Immature natural killer cell (primary cell): ENCODE measurements around the gene POU2F1. TPM values are rescaled to one million over a fixed set of nuclear protein-coding genes. Genes with fewer than 3 reads are reported as not detected.

ENCODE experiments used
- DNase-seq, 3 donors: peaks; one replicate each; pipeline ENCODE4 v3.0.0; 2022; ENCODE audit warnings: mixed read lengths in 1 of 3
- H3K27ac Mint-ChIP-seq, 6 donors: one replicate each; pipeline ENCODE4 v1.8.0; 2020; ENCODE audit warnings: mixed read lengths in 6 of 6, mild to moderate bottlenecking in 5 of 6, inconsistent platforms in 4 of 6, moderate library complexity in 3 of 6
- H3K27me3 Mint-ChIP-seq, 3 donors: one replicate each; pipeline ENCODE4 v1.8.0; 2020 to 2021; ENCODE audit warnings: low read depth in 3 of 3, mild to moderate bottlenecking in 3 of 3, mixed read lengths in 3 of 3, moderate library complexity in 3 of 3, inconsistent platforms in 1 of 3
- H3K36me3 Mint-ChIP-seq, 3 donors: one replicate each; pipeline ENCODE4 v1.8.0; 2020; ENCODE audit warnings: mixed read lengths in 3 of 3, inconsistent platforms in 2 of 3, mild to moderate bottlenecking in 2 of 3
- H3K4me1 Mint-ChIP-seq, 2 donors: one replicate each; pipeline ENCODE4 v1.8.0; 2020; ENCODE audit warnings: inconsistent platforms in 2 of 2, mild to moderate bottlenecking in 2 of 2, mixed read lengths in 2 of 2, moderate library complexity in 1 of 2
- H3K4me3 Mint-ChIP-seq, 5 donors: one replicate each; pipeline ENCODE4 v1.8.0; 2020; ENCODE audit warnings: mild to moderate bottlenecking in 5 of 5, mixed read lengths in 5 of 5, inconsistent platforms in 3 of 5, moderate library complexity in 3 of 5
- H3K9me3 Mint-ChIP-seq, 6 donors: one replicate each; pipeline ENCODE4 v1.8.0; 2020; ENCODE audit warnings: mild to moderate bottlenecking in 6 of 6, mixed read lengths in 6 of 6, inconsistent platforms in 4 of 6, moderate library complexity in 3 of 6
- polyA plus RNA-seq, 3 donors: library from polyadenylated mRNA; unstranded; fragments of 300-500 nt; fragmentation: Illumina TruSeq; gene quantifications; one replicate each; pipeline ENCODE4 v1.2.3, GENCODE V29; 2021

Gene POU2F1
- polyA plus RNA-seq, 3 donors from 2014 or later, result 0.70 to 8.7 (median 4.4) TPM

DNA sequence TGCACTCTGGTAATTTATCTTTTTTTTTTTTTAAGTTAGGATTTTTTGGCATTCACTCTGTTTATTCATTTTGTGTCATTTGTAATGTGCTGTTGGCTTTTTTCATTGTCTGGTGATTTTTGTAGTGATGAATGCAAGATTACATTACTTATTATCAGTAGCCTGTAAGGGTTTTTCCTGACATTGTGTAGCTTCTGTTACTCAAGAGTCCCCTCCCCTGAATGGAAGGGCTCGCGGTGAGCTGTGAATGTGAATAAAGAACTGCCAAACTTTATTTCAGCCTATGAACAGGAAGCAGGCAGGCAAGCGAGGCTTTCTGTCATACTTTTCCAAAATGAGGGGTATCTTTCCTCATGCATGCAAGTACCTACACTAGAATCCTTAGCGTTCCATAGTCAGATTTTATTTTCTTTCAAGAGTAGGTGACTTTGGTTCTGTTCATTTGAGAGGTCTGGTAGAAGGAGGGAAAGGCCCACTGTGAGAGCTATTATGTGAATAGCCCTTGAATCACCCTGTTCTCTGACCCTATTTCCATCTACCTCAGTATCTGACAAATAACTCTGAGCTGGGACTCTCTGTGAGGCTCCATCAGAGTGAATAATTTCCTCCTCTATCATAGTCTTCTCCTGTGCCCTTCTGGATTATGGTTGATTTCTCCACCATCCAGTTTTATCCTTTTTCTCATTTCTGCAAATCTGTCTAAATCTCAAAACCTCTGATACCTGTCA lies 183.6 kb downstream of the POU2F1 start:
- Mint-ChIP-seq H3K36me3 (peaks cover 10 to 29% (median 11%) of the 10 kb centered on the region in 3 donors), H3K9me3 (no peaks in the 10 kb centered on the region), H3K4me1 (peaks cover 6 to 12% of the 10 kb centered on the region in 2 donors), H3K27ac (peak overlapping the region in 1 of 6 donors; percentile 42), H3K4me3 (no peak overlapping the region), H3K27me3 (peaks cover 0 to 5% (median 0%) of the 10 kb centered on the region in 3 donors)
- no peak for DNase-seq

DNA sequence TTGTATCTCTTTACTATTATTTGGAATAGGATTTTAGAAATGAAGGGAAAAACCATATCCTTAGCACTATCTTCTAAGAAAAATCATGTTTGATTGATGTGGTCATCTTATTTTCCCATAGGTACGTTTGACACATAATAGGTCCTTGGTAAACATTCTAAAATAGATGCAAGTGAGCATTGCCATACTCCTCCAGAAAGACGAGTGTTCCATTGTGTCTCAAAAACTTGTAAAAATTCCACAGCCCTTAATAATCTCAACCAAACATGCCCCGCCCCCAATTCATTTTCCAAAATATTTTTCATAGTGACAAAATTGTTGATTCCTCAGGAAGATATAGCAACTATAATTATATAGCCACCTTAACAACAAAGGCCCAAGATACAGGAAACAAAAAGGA lies 184.2 kb downstream of the POU2F1 start:
- peaks cover 6 to 12% of the 10 kb centered on the region in 2 donors for H3K4me1 Mint-ChIP-seq
- H3K9me3 Mint-ChIP-seq, result no peaks in the 10 kb centered on the region
- no peak for DNase-seq
- peaks cover 10 to 29% (median 11%) of the 10 kb centered on the region in 3 donors for H3K36me3 Mint-ChIP-seq
- no peak overlapping the region for H3K4me3 Mint-ChIP-seq
- no peak overlapping the region for H3K27ac Mint-ChIP-seq
- peaks cover 0 to 5% (median 0%) of the 10 kb centered on the region in 3 donors for H3K27me3 Mint-ChIP-seq

DNA sequence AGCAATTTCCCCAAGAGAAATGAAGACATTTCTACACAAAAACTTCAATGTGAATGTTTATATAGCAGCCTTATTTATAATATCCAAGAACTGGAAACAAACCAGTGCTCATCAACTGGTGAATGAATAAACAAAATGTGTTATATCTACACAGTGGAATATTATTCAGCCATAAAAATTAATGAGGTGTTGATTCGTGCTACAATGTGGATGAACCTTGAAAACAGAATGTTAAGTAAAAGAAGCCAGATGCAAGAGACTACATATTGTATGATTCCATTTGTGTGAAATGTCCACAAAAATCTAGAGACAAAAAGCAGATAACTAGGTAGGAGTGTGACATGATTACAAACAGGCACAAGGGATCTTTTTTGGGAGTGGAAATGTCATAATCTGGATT lies 187.7 kb downstream of the POU2F1 start:
- H3K27ac Mint-ChIP-seq, result no peak overlapping the region
- H3K9me3 Mint-ChIP-seq, result no peaks in the 10 kb centered on the region
- H3K36me3 Mint-ChIP-seq, result peaks cover 13 to 38% (median 21%) of the 10 kb centered on the region in 3 donors

DNA sequence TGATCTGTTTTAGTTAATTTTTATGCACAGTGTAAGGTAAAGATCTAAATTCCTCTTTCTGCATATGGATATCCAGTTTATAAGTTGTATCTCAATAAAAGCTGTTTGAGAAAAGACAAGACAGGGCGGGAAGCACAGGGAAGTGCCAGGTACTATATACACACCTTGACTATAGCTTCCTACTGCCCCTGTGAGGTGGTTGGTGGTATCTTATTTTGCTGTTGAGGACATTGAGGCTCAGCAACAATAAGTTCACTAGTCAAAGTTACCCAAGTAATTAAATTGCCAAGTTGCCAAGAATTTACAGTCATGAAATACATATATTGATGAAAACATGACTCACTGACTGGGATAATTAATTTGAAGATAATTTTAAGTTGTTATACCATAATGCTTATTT lies 188.5 kb downstream of the POU2F1 start:
- DNase-seq, result no peak
- H3K4me1 Mint-ChIP-seq, result peaks cover 0 to 8% of the 10 kb centered on the region in 2 donors
- no peak overlapping the region for H3K4me3 Mint-ChIP-seq
- H3K27ac Mint-ChIP-seq, result peak overlapping the region in 2 of 6 donors; percentile 9 to 60
- peaks cover 0 to 5% (median 4%) of the 10 kb centered on the region in 3 donors for H3K27me3 Mint-ChIP-seq
- no peaks in the 10 kb centered on the region for H3K9me3 Mint-ChIP-seq
- peaks cover 8 to 41% (median 21%) of the 10 kb centered on the region in 3 donors for H3K36me3 Mint-ChIP-seq

More for the DNA sequence above, 187.7 kb downstream of the POU2F1 start:
- Mint-ChIP-seq H3K4me3 (no peak overlapping the region), H3K4me1 (peaks cover 0 to 6% of the 10 kb centered on the region in 2 donors), H3K27me3 (peaks cover 0 to 5% (median 4%) of the 10 kb centered on the region in 3 donors)
- no peak for DNase-seq

GRCh38 chr1:167412072-167412471 lies 191.4 kb downstream of the POU2F1 start:
- Mint-ChIP-seq H3K36me3 (peaks cover 8 to 34% (median 15%) of the 10 kb centered on the region in 3 donors), H3K4me1 (peaks cover 8 to 16% of the 10 kb centered on the region in 2 donors), H3K9me3 (no peaks in the 10 kb centered on the region), H3K27ac (peak overlapping the region in 2 of 6 donors; percentile 76 to 81), H3K27me3 (peaks cover 0 to 11% (median 8%) of the 10 kb centered on the region in 3 donors), H3K4me3 (peak overlapping the region in 1 of 5 donors; percentile 73)
- DNase-seq, result no peak

DNA sequence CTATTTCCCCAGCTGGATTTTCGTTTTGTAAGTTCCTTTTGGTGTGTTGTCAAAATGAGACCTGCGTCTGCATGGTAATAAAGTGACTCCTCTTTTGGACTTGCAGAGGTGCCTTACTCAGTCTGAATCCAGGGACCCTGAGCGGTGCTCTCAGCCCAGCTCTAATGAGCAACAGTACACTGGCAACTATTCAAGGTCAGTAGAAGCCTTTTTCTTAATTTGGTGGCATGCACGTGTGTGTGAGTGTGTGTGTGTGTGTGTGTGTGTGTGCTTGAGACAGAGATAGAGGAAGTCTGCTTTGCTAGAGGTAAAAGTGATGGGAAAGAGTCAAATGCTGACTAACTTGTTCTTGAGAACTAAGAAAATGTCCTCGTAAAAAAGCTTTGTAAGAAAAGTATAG lies 192.2 kb downstream of the POU2F1 start:
- Mint-ChIP-seq H3K9me3 (no peaks in the 10 kb centered on the region), H3K4me1 (peaks cover 11 to 18% of the 10 kb centered on the region in 2 donors), H3K27me3 (peaks cover 0 to 11% (median 8%) of the 10 kb centered on the region in 3 donors), H3K27ac (peak overlapping the region in 5 of 6 donors; percentile 12 to 86 (median 71)), H3K4me3 (peak overlapping the region in 1 of 5 donors; percentile 58), H3K36me3 (peaks cover 8 to 35% (median 21%) of the 10 kb centered on the region in 3 donors)
- no peak for DNase-seq

DNA sequence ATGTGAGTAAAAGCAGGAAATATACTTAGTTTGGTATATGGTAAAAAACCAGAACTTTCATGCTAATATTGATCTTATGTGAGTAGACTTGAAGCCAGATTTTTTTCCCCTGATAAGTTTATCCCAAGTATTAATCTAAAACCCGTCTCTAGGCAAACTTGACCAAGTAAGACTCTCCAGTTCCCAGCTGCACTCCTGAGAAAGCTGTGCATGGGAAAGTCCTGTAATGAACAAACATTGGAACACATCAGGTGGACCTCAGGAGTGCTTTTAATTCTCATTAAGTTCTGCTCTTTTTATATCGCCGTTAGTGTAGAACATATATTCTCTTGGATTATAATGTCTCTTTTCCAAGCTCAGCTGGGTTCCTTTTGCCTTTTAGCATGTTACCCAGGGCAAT lies 192.6 kb downstream of the POU2F1 start:
- peaks cover 0 to 11% (median 8%) of the 10 kb centered on the region in 3 donors for H3K27me3 Mint-ChIP-seq
- no peaks in the 10 kb centered on the region for H3K9me3 Mint-ChIP-seq
- DNase-seq, result no peak
- peak overlapping the region in 5 of 6 donors; percentile 12 to 86 (median 71) for H3K27ac Mint-ChIP-seq
- peaks cover 15 to 18% of the 10 kb centered on the region in 2 donors for H3K4me1 Mint-ChIP-seq
- peak overlapping the region in 1 of 5 donors; percentile 58 for H3K4me3 Mint-ChIP-seq
- H3K36me3 Mint-ChIP-seq, result peaks cover 8 to 39% (median 23%) of the 10 kb centered on the region in 3 donors

- Mint-ChIP-seq H3K9me3 (no peaks in the 10 kb centered on the region), H3K4me3 (no peak overlapping the region), H3K27ac (peak overlapping the region in 3 of 6 donors; percentile 10 to 45 (median 40)), H3K4me1 (peaks cover 16 to 18% of the 10 kb centered on the region in 2 donors), H3K36me3 (peaks cover 8 to 34% (median 22%) of the 10 kb centered on the region in 3 donors), H3K27me3 (peaks cover 0 to 14% (median 3%) of the 10 kb centered on the region in 3 donors)
- DNase-seq, result no peak
Observed at GRCh38 chr1:167416506-167416905, 195.8 kb downstream of the POU2F1 start.

DNA sequence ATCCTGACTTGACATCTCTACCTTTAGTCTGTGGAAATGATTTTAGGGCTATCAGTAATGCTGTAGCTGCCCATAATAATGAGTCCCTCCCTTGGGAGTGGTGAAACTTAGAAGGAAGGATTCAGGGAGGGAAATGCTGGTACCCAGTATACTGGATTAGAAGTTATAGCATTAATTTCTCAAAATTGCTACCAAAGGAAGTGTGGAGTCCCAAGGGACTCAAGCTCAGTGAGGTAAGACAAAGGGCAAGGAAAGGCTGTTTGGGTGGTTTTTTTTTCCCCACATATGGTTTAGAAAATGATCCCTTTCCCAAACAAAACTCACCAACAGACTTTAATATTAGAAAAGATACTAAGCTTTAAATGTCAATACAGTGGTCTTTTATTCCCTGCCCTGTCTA lies 197.7 kb downstream of the POU2F1 start:
- H3K9me3 Mint-ChIP-seq, result no peaks in the 10 kb centered on the region
- H3K4me1 Mint-ChIP-seq, result peaks cover 13 to 22% of the 10 kb centered on the region in 2 donors
- H3K27me3 Mint-ChIP-seq, result peaks cover 3 to 10% (median 5%) of the 10 kb centered on the region in 3 donors
- H3K27ac Mint-ChIP-seq, result no peak overlapping the region
- no peak overlapping the region for H3K4me3 Mint-ChIP-seq
- no peak for DNase-seq
- peaks cover 4 to 19% (median 14%) of the 10 kb centered on the region in 3 donors for H3K36me3 Mint-ChIP-seq

GRCh38 chr1:167419245-167419644 lies 198.6 kb downstream of the POU2F1 start:
- peak overlapping the region in 1 of 6 donors; percentile 52 for H3K27ac Mint-ChIP-seq

DNA sequence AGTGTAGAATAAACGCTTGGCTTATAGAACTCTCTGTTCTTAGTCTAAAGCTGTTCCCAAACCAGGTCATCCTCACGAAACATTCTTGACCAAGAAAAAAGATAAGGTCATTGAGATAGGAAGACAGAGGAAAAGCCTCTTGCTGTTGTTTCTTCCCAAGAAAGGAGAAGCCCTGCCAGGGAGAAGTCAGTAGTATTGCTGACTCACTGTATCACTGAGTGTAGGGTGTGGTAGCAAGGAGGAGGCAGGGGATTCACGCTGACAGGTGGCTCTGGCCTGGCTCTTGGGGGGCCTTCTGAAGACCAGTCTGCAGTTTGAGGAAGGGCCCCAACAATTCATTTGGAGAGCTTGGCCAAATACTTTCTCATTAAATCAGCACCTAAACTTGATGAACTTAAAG lies 199.8 kb downstream of the POU2F1 start:
- Mint-ChIP-seq H3K36me3 (peaks cover 4 to 16% (median 14%) of the 10 kb centered on the region in 3 donors), H3K4me1 (peaks cover 21 to 44% of the 10 kb centered on the region in 2 donors), H3K27me3 (peaks cover 3 to 14% (median 5%) of the 10 kb centered on the region in 3 donors), H3K4me3 (no peak overlapping the region), H3K9me3 (no peaks in the 10 kb centered on the region), H3K27ac (peak overlapping the region in 1 of 6 donors; percentile 14)
- DNase-seq, result no peak

More at GRCh38 chr1:167419245-167419644, 198.6 kb downstream of the POU2F1 start:
- Mint-ChIP-seq H3K27me3 (peaks cover 3 to 11% (median 5%) of the 10 kb centered on the region in 3 donors), H3K9me3 (no peaks in the 10 kb centered on the region), H3K4me1 (peaks cover 13 to 31% of the 10 kb centered on the region in 2 donors), H3K36me3 (peaks cover 4 to 17% (median 14%) of the 10 kb centered on the region in 3 donors), H3K4me3 (no peak overlapping the region)
- DNase-seq, result no peak

- peak overlapping the region; percentile 63 to 98 (median 79) for H3K27ac Mint-ChIP-seq
- no peak for DNase-seq
- H3K4me3 Mint-ChIP-seq, result no peak overlapping the region
- H3K36me3 Mint-ChIP-seq, result peaks cover 0 to 6% (median 4%) of the 10 kb centered on the region in 3 donors
- peaks cover 17 to 41% (median 18%) of the 10 kb centered on the region in 3 donors for H3K27me3 Mint-ChIP-seq
- H3K4me1 Mint-ChIP-seq, result peaks cover 40 to 61% of the 10 kb centered on the region in 2 donors
- H3K9me3 Mint-ChIP-seq, result no peaks in the 10 kb centered on the region
Observed at GRCh38 chr1:167423684-167424619, 203.3 kb downstream of the POU2F1 start.

GRCh38 chr1:167425482-167425881 lies 204.8 kb downstream of the POU2F1 start:
- H3K27ac Mint-ChIP-seq, result peak overlapping the region; percentile 72 to 99 (median 88)
- H3K4me3 Mint-ChIP-seq, result no peak overlapping the region
- H3K36me3 Mint-ChIP-seq, result peaks cover 7 to 12% (median 12%) of the 10 kb centered on the region in 3 donors
- peaks cover 29 to 55% (median 33%) of the 10 kb centered on the region in 3 donors for H3K27me3 Mint-ChIP-seq
- H3K9me3 Mint-ChIP-seq, result no peaks in the 10 kb centered on the region
- no peak for DNase-seq
- peaks cover 55 to 77% of the 10 kb centered on the region in 2 donors for H3K4me1 Mint-ChIP-seq
